ENCODE measurements around the gene CYP27B1.

The CYP27B1 gene

GRCh38 chr12:57738661-57739237 is 28.1 kb downstream of the CYP27B1 start, which contains the start of gene AGAP2:
TSS of gene AGAP2 (minus strand) at chr12:57738742. CDS start at chr12:57738246, 496 bp downstream.
- DNase-seq (ENCODE audit: low spot score), result no peak
- in situ Hi-C loops (cut with MboI; ENCODE audit: low sequenced_read_pairs, unreplicated experiment), result no loop called here
- TF ChIP-seq CTCF (IDR thresholded peaks at IDR 0.05; ENCODE audit: borderline replicate concordance, control extremely low read depth, extremely low read depth, insufficient read depth, missing control alignments), result no peak

DNA sequence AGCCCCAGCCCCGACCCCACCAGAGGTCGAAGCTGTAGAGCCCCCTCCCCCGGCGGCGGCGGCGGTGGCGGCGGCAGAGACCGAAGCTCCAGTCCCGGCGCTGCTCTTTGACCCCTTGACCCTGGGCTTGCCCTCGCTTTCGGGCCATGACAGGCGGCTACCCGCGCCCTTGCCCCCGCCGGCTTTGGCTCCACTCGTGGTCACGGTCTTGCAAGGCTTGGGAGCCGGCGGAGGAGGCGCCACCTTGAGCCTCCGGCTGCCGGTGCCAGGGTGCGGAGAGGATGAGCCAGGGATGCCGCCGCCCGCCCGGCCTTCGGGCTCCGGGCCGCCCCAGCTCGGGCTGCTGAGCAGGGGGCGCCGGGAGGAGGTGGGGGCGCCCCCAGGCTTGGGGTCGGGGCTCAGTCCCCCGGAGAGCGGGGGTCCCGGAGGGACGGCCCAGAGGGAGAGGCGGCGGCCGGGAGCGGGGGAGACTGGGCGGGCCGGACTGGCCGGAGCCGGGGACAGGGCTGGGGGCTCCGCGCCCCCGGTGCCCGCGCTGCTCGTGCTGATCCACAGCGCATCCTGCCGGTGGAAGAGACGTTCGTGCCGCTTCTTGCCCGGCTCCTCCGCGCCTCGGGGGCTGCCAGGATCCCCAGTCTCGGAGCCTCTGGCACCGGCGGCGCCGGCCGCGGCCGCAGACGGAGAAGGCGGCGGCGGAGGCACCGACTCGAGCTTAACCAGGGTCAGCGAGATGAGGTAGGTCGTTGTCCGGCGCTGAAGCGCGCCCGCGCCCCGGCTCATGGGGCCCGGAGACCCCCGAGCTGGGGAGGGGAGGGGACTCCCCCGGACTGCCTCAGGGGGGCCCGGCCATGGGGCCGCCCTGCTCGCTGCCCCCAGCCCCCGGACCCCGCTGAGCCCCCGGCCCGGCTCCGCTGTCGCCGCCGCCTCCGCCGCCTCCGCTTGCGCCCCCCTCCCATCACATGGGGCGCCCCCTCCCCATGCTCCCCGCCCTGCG is 29.1 kb downstream of the CYP27B1 start:
- TF ChIP-seq CTCF (IDR thresholded peaks at IDR 0.05; ENCODE audit: borderline replicate concordance, control extremely low read depth, extremely low read depth, insufficient read depth, missing control alignments), result no peak
- DNase-seq (ENCODE audit: low spot score), result no peak
- in situ Hi-C loops (cut with MboI; ENCODE audit: low sequenced_read_pairs, unreplicated experiment), result no loop called here

DNA sequence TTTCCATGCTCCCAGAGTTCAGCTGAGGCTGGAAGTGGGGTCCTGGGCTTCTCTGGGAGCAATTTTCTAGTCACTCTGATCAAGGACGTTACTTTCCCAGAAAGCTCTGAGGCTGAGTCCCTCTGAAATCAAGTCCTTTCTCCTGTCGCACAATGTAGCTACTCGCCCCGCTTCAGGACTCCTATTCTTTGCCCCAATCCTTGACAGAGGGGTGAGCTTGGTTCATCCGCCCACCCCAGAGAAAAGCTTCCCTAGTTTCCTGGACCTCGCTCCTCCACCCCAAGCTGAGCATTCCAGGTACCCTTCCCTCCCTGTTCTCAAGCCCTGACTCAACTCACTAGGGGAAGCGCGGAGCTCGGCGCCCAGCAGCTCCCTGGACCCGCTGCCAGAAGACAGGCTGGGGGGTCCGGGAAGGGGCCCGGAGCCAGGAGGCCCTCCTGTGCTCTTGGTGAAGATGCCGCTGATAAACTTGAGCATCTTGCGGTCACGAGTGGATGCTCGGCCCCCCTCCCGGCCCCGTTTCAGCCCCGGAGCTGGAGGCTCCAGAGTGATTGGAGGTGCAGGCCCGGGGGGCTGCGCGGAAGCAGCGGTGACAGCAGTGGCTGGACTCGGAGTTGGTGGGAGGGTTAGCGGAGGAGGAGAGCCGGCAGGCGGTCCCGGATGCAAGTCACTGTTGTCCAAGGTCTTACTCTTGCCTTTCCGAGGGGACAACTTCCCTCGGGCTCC is 30.0 kb downstream of the CYP27B1 start:
- DNase-seq (ENCODE audit: low spot score), result no peak
- in situ Hi-C loops (cut with MboI; ENCODE audit: low sequenced_read_pairs, unreplicated experiment), result no loop called here
- no peak for TF ChIP-seq CTCF (IDR thresholded peaks at IDR 0.05; ENCODE audit: borderline replicate concordance, control extremely low read depth, extremely low read depth, insufficient read depth, missing control alignments)

- DNase-seq (ENCODE audit: low spot score), result no peak
- TF ChIP-seq CTCF (IDR thresholded peaks at IDR 0.05; ENCODE audit: borderline replicate concordance, control extremely low read depth, extremely low read depth, insufficient read depth, missing control alignments), result no peak
- in situ Hi-C loops (cut with MboI; ENCODE audit: low sequenced_read_pairs, unreplicated experiment), result no loop called here
Measured at GRCh38 chr12:57735952-57736740, 30.7 kb downstream of the CYP27B1 start.

DNA sequence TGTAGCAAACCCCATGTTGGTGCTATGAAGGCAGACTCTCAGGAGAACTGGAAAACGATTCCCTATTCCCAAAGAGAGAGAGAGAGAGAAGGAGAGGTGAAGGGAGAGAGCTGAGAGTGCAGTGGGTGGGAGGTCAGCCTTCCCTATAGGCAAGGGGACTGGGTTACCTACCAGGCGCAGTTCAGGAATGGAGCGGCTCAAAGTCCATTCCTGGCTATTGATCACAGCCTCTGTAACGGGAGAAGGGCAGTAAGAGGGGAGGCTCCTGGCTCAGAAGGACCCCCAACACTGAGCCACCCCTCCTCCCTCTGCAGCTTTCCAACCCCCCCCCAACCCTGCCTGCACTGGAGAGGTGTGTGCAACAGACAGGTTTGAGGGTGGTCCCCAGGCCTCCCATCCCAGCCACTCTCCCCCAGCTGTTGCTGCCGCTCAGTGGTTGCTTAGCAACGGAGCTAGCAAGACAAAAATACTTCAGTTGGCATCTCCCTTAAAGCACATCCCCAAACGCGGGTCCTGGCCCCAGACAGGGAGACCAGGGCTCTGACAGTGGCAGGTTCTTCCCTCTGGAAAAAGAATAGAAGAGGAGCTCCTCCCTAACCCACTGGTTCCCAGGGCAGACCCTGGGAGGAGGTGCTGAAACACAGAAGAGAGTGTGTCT is 31.6 kb downstream of the CYP27B1 start:
- TF ChIP-seq CTCF (IDR thresholded peaks at IDR 0.05; ENCODE audit: borderline replicate concordance, control extremely low read depth, extremely low read depth, insufficient read depth, missing control alignments), result no peak
- in situ Hi-C loops (cut with MboI; ENCODE audit: low sequenced_read_pairs, unreplicated experiment), result no loop called here
- no peak for DNase-seq (ENCODE audit: low spot score)

Data from GM13976 (cell line).